ENCODE measurements around the gene RBM11.
A peak's percentile ranks its signal among the peaks of the same experiment; 100 is the strongest.
"Not testable (repeated sequence)": the region's sequence is repeated elsewhere in the genome, so short reads cannot be mapped to it uniquely, and the experiment has no call there.

Gene RBM11, protein sequence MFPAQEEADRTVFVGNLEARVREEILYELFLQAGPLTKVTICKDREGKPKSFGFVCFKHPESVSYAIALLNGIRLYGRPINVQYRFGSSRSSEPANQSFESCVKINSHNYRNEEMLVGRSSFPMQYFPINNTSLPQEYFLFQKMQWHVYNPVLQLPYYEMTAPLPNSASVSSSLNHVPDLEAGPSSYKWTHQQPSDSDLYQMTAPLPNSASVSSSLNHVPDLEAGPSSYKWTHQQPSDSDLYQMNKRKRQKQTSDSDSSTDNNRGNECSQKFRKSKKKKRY

DNA sequence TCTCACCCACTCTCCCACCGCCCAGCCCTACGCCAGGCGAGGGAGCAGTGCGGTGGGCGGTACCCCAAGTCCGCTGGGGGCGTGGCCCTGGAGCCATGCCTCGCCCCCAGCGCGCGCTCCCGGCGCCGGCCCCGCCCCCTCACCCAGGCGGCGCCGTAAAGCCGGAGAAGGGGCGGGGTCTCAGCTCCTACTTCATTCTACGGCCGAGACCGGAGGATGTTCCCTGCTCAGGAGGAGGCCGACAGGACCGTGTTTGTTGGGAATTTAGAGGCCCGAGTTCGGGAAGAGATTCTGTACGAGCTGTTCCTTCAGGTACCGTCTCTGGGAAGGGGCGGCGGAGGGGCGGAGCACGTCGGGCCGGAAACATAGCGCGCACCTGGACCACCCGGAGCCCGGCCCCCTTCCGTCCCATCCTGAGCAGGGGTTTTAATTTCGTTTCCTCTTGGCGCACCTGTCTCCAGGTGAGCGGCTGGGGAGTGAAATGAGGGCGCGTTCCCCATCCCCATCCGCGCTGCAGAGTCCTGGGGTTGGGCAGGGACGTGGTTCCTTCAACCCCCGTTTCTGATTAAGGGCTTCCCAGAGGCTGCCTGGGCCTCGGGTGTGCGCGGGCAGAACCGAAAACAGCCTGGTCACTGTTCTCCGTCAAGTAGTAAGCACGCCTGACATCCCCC is at the start of gene RBM11:
TSS of gene RBM11 (plus strand) at position 187 of the 671 bp plus-strand sequence. CDS start at position 217, 30 bp downstream.
- intact Hi-C loops (cut with DNase I) = no loop called here
- DNase-seq = peak; percentile 48 to 90 (median 78)

GRCh38 chr21:14166463-14167223 is 49.3 kb upstream of the RBM11 start:
- intact Hi-C loops (cut with DNase I) = not testable (repeated sequence)
- peak in 40 of 42 donors; percentile 18 to 87 (median 56) for DNase-seq

GRCh38 chr21:14206222-14206621 is 9.7 kb upstream of the RBM11 start:
- no peak for DNase-seq
- intact Hi-C loops (cut with DNase I) = no loop called here

- intact Hi-C loops (cut with DNase I) = no loop called here
These were observed 5.2 kb upstream of the RBM11 start, which contains the start of gene LIPI for GRCh38 chr21:14210738-14211137. TSS of gene LIPI (minus strand) at chr21:14210955. CDS start at chr21:14210845, 110 bp downstream.

GRCh38 chr21:14213164-14213563 is 2.8 kb upstream of the RBM11 start:
- no peak for DNase-seq
- intact Hi-C loops (cut with DNase I) = no loop called here

More at GRCh38 chr21:14210738-14211137, 5.2 kb upstream of the RBM11 start, which contains the start of gene LIPI:
- DNase-seq = no peak

GRCh38 chr21:14223365-14223764 is 7.4 kb downstream of the RBM11 start:
- intact Hi-C loops (cut with DNase I) = no loop called here
- DNase-seq = no peak

GRCh38 chr21:14229399-14229798 is 13.4 kb downstream of the RBM11 start:
- intact Hi-C loops (cut with DNase I) = no loop called here
- DNase-seq = no peak

GRCh38 chr21:14235101-14235500 is 19.1 kb downstream of the RBM11 start:
- no peak for DNase-seq
- intact Hi-C loops (cut with DNase I) = no loop called here

GRCh38 chr21:14236180-14236579 is 20.2 kb downstream of the RBM11 start:
- intact Hi-C loops (cut with DNase I) = no loop called here
- DNase-seq = no peak

GRCh38 chr21:14239281-14239680 is 23.3 kb downstream of the RBM11 start:
- intact Hi-C loops (cut with DNase I) = no loop called here

GRCh38 chr21:14241297-14241696 is 25.3 kb downstream of the RBM11 start:
- intact Hi-C loops (cut with DNase I) = no loop called here
- DNase-seq = no peak

More at GRCh38 chr21:14239281-14239680, 23.3 kb downstream of the RBM11 start:
- DNase-seq = no peak

- intact Hi-C loops (cut with DNase I) = no loop called here
- no peak for DNase-seq
These were observed 27.5 kb downstream of the RBM11 start for GRCh38 chr21:14243461-14243860.

GRCh38 chr21:14243874-14244273 is 27.9 kb downstream of the RBM11 start:
- intact Hi-C loops (cut with DNase I) = no loop called here
- no peak for DNase-seq

- intact Hi-C loops (cut with DNase I) = no loop called here
- no peak for DNase-seq
These were observed 29.0 kb downstream of the RBM11 start for GRCh38 chr21:14244911-14245310.

- intact Hi-C loops (cut with DNase I) = no loop called here
- no peak for DNase-seq
These were observed 29.8 kb downstream of the RBM11 start for GRCh38 chr21:14245711-14246110.

GRCh38 chr21:14251336-14251735 is 35.4 kb downstream of the RBM11 start:
- no peak for DNase-seq
- intact Hi-C loops (cut with DNase I) = no loop called here

GRCh38 chr21:14259747-14260146 is 43.8 kb downstream of the RBM11 start:
- intact Hi-C loops (cut with DNase I) = loop anchor here (5.0 kb wide), 1 partner anchor 1328 kb away; no protein-coding TSS in a partner anchor
- DNase-seq = peak in 2 of 42 donors; percentile 16 to 38

DNA sequence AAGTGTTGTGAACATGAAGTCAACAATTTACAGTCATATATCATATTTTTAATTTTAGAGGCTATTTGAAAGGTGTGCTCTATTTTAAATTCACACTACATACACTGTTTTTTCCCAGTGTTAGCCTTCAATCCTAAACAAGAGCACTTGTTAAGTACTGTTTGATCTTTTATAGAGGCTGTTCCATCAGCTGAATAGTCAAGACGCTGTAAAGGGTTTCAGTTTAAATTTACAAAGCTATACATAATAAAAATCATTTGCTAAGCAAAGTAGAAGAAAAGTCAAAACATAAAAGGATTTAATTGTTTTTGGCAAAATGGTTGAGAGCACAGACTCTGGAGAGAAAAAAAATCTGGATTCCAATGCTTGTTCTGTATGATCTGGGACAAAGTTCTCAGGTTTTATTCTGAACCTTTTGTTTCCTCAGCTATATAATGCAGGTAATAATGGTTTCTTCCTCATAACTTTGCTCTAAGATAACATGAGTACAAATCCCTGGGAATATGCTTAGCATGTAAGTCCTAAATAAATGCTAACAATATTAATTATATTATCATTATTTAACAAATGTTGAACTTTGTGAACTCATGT is 44.3 kb downstream of the RBM11 start:
- intact Hi-C loops (cut with DNase I) = no loop called here
- no peak for DNase-seq

DNA sequence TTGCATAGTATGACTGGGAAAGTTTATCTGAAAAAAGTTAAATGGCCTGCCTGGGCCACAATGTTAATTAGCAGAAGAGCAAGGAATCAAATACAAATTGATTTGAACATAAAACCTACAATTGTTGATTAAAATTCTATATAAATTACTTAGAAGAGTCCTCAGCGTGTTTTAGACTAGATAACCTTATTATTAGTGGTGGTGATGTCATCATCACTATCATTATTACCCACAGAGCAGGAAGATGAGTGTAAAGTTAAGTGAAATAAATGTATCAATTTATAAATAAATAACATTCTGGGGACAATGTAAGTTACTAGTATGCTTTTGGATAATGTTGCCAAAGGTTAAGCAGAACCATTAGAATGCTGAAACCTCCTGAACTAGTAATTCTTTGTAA is 46.1 kb downstream of the RBM11 start:
- DNase-seq = no peak
- intact Hi-C loops (cut with DNase I) = no loop called here
